ENCODE results near the gene PLXNA1.

The PLXNA1 gene

DNA sequence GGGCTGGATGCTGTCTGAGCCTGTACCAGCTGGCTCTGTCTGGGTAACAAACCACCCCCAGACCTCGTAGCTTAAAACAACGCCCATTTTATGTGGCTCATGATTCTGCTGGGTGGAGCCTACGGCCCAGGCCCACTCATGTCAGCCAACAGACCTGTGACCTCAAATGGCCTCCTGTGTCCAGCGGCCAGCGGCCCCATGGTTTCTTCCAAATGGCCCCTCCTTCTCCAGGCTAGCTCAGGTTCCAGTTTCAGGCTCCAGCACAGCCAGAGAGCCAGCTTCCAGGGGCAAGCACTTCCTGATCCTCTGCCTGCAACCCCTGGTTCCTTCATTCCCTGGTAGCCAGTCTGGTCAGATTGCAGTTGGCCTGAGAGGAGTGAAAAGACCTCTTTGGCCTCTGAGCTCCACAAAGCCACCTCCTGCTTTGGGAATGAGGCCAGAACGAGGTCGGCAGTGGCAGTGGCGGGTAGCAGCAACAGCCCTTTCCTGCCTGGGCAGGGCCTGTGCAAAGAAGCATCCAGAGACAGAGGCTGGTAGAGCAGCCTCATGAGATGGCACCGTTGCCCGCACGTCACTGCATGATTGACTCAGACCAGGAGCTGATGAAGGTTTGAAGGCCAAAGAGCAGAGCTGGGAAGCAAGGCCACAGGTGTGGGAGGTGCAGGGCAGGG is 21.0 kb upstream of the PLXNA1 start:
- no peak overlapping the region for H3K27ac ChIP-seq
- TF ChIP-seq, protein P1, sequence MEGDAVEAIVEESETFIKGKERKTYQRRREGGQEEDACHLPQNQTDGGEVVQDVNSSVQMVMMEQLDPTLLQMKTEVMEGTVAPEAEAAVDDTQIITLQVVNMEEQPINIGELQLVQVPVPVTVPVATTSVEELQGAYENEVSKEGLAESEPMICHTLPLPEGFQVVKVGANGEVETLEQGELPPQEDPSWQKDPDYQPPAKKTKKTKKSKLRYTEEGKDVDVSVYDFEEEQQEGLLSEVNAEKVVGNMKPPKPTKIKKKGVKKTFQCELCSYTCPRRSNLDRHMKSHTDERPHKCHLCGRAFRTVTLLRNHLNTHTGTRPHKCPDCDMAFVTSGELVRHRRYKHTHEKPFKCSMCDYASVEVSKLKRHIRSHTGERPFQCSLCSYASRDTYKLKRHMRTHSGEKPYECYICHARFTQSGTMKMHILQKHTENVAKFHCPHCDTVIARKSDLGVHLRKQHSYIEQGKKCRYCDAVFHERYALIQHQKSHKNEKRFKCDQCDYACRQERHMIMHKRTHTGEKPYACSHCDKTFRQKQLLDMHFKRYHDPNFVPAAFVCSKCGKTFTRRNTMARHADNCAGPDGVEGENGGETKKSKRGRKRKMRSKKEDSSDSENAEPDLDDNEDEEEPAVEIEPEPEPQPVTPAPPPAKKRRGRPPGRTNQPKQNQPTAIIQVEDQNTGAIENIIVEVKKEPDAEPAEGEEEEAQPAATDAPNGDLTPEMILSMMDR (conservative IDR thresholded peaks at IDR 0.05): no peak

DNA sequence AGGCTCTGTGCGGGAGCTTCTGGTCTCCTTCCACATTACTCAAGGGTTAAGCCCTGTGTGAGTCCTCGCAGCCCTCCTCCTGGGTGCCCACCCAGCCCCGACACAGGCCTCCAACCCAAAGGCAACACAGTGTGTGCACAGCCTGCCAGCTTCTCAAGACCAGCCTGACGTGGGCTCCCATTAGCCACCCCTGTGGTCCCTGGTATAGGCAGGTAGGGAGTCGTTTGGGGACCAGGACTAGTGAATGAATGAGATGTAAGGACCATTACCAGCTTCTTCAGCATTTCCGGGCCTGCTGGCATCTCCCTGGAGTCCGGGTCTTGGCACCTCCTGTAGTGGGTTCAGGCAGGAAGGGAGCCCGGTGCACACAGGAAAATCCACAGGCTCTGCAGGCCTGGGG is 20.2 kb upstream of the PLXNA1 start:
- H3K27ac ChIP-seq: no peak overlapping the region
- TF ChIP-seq, protein P1 (conservative IDR thresholded peaks at IDR 0.05): no peak

DNA sequence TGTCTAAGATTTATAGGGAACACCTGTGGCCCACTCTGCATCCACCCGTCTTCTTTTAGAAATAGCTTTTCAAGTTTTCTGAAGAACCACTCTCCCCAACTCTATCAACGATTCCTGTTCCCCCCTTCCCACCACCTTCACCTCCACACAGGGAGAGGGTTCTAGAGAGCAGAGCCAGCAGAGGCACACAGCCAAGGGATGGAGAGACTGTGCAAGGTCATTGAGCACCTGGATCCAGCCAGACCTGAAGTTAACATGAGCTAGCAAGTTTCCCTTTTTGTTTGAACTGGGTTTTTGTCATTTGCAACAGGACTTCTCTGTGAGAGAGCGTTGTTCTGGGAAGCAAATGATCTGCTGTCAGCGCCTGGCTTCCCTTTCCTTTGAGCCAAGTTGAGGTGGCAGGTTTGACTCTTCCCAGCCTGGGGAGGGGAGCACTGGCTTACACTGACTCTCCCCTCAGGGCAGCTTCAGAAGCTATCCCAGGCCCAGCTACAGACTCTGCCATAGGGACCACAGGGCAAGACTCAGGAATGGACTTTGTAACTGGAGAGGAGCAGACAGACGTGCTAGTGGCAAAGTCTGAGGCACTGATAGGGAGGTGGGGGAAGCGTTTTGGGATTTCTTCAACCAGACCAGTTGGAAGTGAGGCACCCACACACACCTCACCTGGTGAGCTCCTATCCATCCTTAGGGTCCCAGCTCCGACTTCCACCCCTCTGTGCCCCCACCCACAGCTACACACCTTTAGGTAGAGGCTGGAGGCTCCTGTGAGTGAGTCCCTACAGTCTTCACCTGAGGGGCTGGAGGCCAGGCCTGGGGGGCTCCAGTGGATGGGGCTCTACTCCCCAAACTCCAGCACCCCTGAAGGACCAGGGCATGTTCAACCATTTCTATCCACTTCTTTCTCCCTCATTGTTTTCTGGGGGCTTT is 19.4 kb upstream of the PLXNA1 start:
- TF ChIP-seq, protein P1 (conservative IDR thresholded peaks at IDR 0.05): no peak
- H3K27ac ChIP-seq: no peak overlapping the region

DNA sequence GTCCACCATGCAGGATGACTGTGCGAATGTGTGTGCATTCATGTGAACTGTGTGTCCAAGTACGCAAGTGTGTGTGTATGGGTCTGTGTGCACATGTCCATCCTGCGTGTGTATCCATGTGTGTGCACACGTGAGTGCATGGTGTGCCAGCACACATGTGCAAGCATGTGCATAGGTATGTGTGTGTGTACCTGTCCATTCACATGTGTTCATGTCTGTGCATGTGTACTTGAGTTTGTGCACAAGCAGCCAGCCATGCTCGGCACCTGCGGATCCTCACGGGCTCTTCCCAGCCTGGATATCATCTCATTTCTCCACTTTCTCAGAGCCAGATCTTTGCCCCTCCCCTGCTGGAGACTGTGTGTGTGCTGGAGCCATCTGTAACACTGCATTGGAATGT is 18.7 kb upstream of the PLXNA1 start:
- TF ChIP-seq, protein P1 (conservative IDR thresholded peaks at IDR 0.05): no peak
- no peak overlapping the region for H3K27ac ChIP-seq

DNA sequence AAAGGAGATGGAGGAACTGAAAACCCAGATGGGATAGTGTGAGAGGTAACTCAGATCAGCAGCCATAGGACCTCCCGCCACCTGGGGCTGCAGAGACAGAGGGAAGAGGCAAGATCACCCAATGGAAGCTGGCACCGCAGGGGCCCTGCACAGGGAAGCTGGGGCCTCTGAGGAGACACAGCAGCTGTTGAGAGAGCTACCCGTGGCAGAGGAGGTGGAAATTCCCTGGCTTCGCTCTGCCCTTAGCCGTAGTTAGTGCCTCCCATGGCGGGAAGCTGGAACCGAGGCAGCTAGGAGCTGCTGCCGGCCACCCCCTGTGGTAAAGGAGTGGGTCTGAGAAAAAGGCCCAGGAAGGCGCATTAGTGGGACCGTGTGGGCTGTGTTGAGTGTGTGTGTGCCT is 18.0 kb upstream of the PLXNA1 start:
- no peak overlapping the region for H3K27ac ChIP-seq
- TF ChIP-seq, protein P1 (conservative IDR thresholded peaks at IDR 0.05): no peak

DNA sequence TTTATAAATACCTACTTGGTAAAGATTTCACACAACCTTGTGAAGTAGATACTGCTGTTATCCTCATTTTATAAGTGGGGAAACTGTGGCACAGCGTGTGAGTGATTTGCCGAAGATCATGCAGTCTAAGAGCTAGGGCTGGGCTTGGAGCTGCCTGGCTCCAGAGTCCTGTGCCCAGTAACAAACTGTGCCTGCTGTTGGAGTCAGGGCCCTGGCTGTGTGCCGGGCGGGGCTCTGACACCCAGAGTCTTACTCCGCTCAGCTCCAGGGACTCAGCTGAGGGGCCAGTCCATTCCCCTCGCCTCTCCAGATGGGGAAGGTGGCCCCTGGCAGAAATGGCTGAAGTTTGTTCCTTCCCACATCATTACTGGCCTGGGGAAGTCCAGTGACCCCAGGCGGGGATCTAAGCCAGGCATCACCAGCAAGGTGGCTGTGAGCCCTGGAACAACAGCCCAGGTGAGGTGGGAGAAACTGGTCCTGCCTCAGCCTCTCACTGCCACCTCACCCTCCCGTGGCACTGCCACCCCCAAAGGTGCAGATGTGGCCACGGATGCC is 17.3 kb upstream of the PLXNA1 start:
- TF ChIP-seq, protein P1 (conservative IDR thresholded peaks at IDR 0.05): no peak
- no peak overlapping the region for H3K27ac ChIP-seq

DNA sequence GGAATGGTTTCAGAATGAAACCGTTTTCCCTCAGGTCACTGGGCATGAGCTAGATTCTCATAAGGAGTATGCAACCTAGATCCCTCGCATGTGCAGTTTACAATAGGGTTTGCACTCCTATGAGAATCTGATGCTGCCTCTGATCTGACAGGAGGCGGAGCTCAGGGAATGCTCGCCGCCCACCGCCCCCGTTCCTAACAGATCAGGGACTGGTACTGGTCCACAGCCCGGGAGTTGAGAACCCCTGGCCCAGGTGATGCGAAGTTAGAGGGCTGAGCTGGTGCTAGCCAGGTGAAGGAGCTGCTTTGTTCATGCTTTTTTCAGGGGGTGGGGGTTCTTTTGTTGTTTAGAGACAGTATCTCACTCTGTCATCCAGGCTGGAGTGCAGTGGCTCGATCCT is 15.5 kb upstream of the PLXNA1 start:
- H3K27ac ChIP-seq: no peak overlapping the region
- TF ChIP-seq, protein P1 (conservative IDR thresholded peaks at IDR 0.05): no peak

Measured in VCaP (cell line).